DMS153 treated with DMSO at 0.1 percent for 48 hours (cell line): ENCODE results near the gene CYP11A1.
"Not testable (repeated sequence)": the region's sequence is repeated elsewhere in the genome, so short reads cannot be mapped to it uniquely, and the experiment has no call there.

Experiments
- DNase-seq: peaks from one replicate; lab custom pipeline; 2025; ENCODE audit not compliant: unreplicated experiment; lab: John Stamatoyannopoulos, UW

Gene CYP11A1

DNA sequence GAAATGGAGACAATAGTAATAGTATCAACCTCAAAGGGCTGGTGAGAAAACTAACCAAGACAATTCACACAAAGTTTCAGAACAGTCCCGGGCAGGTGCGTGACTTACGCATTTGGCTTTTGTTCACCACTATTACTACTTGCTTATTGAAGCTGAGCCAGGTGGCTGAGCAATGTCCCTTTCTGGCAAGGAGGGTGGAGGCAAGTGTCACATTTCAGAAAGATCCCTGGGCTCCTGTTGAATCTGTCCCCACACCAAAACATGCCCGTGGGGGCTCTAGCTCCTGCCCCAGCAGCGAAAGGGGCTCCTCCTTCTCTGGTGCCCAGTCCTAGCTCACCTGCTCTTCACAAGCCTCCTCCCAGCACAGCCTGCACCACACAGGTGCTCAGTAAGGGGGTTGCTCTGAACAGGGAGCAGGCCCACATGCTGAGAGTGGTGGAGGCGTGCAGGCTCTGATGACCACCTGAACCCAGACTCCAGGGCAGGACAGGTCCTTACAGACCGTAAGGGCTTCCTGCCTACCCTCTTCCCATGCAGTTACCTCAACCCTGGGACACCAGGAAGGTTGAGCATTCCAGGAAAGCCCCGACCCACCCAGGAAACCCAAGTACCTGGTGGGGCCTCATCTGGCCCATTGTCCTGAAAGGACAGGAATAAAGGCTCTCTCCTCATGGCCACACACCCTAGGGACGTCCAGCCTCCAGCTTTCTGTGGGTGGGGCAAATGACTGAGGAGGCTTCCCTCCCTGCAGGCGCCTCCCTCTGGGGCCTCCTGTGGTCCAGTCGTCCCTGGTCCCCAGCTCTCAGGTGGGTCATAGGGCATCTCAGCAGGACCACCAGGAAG, 33.7 kb upstream of the CYP11A1 start:
- DNase-seq = no peak

- no peak for DNase-seq
Observed at GRCh38 chr15:74400313-74400860, 32.9 kb upstream of the CYP11A1 start.

- DNase-seq = no peak
Observed at GRCh38 chr15:74399511-74400312, 32.3 kb upstream of the CYP11A1 start.

DNA sequence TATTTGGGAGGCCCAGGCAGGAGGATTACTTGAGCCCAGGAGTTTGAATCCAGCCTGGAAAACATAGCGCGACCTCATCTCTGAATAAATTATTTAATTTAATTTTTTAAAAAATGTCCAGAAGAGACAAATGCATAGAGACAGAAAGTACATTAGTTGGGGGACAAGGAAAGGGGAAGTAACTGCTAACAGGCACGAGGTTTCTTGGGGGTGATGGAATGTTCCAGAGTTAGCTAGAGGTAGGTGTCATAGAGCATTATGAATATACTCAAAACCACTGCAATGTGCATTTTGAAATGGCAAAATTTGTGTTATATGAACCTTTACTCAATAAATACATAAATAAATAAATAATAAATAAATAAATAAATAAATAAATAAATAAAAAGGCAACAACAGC, 31.7 kb upstream of the CYP11A1 start:
- no peak for DNase-seq

GRCh38 chr15:74398183-74398582, 30.7 kb upstream of the CYP11A1 start:
- no peak for DNase-seq

DNA sequence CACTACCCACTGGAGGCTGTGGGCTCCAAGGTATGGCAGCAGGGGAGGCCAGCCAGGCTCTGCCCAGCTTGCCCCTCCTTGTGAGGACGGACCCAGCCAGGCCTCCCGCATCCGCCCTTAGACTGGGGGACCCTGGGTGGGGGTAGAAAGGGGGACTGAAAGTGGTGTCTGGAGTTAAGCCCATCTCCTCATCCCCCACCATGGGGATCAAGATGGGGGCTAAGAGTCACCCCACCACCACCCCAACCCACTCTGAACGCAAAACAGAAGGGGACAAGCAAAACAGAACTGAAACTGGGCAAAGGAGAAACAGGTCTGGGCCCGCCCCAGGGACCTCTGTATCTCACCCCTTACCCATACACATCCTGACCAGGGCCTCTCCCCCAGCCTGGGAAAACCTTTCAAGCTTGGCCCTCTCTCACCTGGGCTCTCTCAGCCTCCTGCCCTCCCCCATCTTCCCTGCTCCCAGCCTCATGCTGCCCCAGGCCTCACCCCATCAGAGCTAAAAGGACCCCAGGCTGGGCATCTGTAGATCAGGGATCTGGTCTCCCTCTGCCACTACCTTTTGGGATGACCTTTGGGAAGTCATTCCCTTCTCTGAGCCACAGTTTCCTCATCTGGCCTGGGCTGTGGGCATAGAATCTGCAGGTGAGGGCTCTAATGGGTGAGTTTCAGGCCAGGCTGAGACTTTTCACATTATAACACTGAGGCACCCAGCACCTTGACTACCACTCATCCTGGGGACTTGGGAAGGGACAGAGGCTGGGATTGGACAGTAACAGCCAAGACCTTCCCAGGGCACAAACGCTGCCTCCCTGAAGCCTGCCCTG, 30.0 kb upstream of the CYP11A1 start:
- no peak for DNase-seq

DNA sequence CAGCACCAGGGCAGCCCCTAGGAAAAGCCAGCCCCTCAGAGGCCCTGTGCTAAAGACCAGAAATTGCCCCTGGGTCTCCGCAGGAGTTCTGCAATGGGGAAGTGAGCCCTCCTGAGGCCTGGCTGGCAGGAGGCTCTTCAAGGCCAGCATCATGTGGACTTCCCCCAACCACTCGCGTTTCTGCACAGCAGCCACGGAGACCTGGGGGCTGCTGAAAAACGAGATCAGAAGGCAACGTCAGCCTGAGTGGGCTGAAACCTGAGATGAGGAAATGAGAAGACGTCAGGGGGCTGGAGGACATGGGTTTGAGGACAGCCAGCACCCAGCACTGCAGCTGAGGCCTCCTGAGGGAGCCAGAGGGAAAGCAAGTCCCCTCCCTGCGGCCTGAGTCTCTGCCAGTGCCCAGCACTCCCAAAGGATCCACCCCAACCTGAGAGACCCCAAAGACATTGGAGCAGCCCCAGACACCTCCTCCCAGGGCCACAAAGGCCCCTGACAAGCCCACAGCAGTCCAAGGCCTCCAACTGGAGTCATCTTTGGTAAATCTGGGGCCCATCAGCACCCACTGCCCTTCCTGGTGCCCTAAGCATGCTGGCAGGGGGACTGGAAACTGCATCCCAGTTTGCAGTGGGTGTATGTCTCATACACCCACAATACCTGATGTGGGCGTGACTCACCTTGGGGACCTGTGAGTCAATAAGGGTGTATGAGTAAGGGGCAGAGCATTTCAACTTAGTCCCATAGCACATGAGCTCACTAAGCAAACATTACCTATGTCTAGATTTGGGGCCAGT, 29.2 kb upstream of the CYP11A1 start:
- no peak for DNase-seq

DNA sequence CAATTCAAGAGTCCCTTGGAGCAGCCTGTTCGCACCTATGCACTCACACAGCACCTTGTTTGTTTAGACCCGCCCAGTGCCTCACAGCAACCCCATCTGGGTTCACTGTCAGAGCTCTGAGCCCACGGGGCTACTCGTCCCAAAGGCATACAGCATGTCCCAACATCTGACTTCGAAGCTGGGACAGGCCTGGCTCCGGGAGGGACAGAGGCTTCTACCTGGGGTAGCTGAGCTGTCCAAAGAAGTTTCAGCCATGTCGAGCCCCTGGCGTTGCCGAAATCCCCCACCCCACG, 28.6 kb upstream of the CYP11A1 start:
- no peak for DNase-seq

- DNase-seq = no peak
Observed at GRCh38 chr15:74395319-74396145, 28.1 kb upstream of the CYP11A1 start.

- no peak for DNase-seq
Observed at GRCh38 chr15:74394090-74394846, 26.8 kb upstream of the CYP11A1 start.

GRCh38 chr15:74393423-74393822, 26.0 kb upstream of the CYP11A1 start:
- DNase-seq = no peak

DNA sequence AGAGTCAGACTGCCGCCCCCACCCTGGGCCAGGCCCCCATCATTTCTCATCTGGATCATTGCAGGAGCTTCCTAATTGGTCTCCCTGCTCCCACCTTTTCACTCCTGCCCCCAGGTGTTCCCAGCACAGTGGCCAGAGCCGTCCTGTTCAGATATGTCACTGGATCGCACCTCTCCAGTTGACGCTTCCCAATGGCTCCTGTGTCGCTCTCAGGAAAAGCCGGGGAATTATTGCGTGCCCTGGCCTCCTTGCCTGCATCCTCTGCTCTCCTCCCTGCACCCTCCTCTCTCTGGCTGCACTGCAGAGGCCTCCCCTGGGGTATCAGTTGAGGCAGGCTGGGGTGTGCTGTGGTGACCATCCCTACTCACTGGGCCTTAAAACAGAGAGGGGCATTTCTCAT, 25.5 kb upstream of the CYP11A1 start:
- no peak for DNase-seq

DNA sequence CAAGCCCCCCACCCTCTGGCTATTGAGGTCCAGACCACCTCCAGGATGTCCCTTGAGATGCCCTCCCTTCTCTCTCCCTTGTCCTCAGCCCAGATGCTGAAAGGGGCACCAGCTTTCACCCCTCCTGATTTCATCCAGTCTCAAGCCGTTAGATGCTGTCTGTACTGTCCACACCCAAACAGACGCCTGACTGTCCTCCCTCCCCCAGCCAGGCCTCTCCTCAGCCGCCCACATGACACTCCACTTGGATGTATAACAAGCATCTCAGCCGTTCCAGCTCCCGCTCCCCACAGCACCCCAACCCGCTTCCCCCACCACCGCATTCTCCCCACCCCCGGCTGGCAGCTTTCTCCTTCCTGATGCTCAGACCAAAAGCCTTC, 25.0 kb upstream of the CYP11A1 start:
- DNase-seq = no peak

DNA sequence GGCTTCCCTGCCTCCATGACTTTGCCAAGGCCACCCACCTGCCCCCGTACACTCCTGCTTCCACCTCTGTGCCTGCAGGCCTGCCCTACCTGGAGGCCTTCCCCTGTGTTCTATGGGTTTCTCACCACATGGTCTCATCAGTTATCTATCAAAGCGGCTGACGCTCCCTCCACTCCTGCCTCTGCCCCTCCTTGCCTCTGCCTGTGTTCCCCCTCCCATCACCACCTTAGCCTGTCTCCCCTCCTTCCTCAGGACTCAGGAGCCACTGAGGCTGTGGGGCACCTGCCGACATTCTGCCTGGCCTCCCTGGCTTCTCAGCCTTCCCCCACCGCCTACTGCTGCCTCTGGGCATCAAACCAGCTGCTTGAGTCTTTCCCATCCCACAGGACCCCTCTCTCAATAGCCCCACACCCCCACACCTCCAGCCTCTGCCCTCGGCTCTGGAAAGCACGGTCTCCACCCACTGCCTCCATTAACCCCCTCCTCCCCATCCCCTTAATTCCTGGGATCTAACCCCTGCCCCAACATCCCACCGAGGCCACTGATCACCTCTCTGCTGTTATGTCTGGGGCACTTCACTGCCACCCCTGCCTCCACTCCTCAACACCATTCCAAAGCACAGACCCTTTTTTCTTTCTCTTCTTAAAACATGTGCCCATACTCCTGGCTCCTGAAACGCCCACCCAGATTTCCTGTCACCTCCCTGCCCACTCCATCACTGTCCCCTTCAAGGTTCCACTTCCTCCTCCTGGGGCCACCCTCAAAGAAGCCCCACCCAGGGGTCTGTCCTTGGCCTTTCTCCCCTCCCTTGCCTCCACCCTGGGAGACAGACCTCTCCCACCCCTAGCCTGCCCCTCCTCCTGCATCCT, 24.4 kb upstream of the CYP11A1 start:
- no peak for DNase-seq

- DNase-seq = no peak
Observed at GRCh38 chr15:74390647-74391288, 23.3 kb upstream of the CYP11A1 start.

- DNase-seq = not testable (repeated sequence)
Observed at GRCh38 chr15:74390049-74390646, 22.7 kb upstream of the CYP11A1 start.
